HCT116 (cell line): Measurements from ENCODE around the gene CORT. TPM values are rescaled to one million over a fixed set of nuclear protein-coding genes. Genes with fewer than 3 reads are reported as not detected.

ENCODE experiments used
- ATAC-seq: fragments of 200-7000 bp; cut with Tn5 transposase; 2 replicates; pipeline ENCODE4 v1.9.1; 2020; ENCODE audit warnings: mild to moderate bottlenecking, moderate library complexity
- BruUV-seq: library from RNA; stranded (reverse); fragments of 400-500 nt; replicated peaks from 2 replicates; lab custom pipeline; 2021; lab: Mats Ljungman, UMichigan
- CTCF ChIA-PET: fragments of 300-600 bp; sonication (Branson Sonifier 250); formaldehyde crosslinking; loops from one replicate; lab custom pipeline; 2021; ENCODE audit warnings: antibody characterized with exemption; lab: Charles Lee
- POLR2A ChIA-PET: fragments of 300-600, 350-600 bp; sonication (Branson Sonifier 250); formaldehyde crosslinking; loops from one replicate; lab custom pipeline; 2021; ENCODE audit warnings: antibody characterized with exemption; lab: Charles Lee
- RAD21 ChIA-PET, 2 experiments: fragments of 300-600 bp; sonication (Branson Sonifier 250); formaldehyde crosslinking; loops; one replicate each; lab custom pipeline; 2023; ENCODE audit warnings: low total read pairs in 2 of 2; ENCODE audit not compliant: uncharacterized antibody in 2 of 2, unreplicated experiment in 2 of 2, low non-redundant PET in 1 of 2; lab: Charles Lee
- DNase-seq: peaks from one replicate; pipeline ENCODE4 v3.0.0-alpha.2; 2010; ENCODE audit warnings: low read depth, low spot score
- H2AFZ ChIP-seq: fragments of 200-600 bp; shearing (Covaris generic), sonication (generic); 2 replicates; pipeline ENCODE4 v1.6.1; 2017; ENCODE audit warnings: low read depth, mixed run types, mixed read lengths, antibody characterized with exemption, low read length; ENCODE audit not compliant: poor library complexity, severe bottlenecking
- H3K27ac ChIP-seq: 2 replicates; pipeline ENCODE4 v1.5.1; 2012; ENCODE audit warnings: low read depth, low read length
- H3K27me3 ChIP-seq: fragments of 200-600 bp; sonication (generic); 2 replicates; pipeline ENCODE4 v1.6.1; 2016; ENCODE audit warnings: mixed run types, low read length, mixed read lengths; ENCODE audit not compliant: insufficient read depth
- H3K36me3 ChIP-seq, 2 experiments: fragments of 200-500 bp in 1 of 2; fragments of 200-600 bp in 1 of 2; sonication (Bioruptor generic) in 1 of 2; sonication (generic) in 1 of 2; 2 replicates each; pipeline versions ENCODE4 v1.5.1 to v1.6.1; 2014 to 2016; ENCODE audit warnings: low read length in 2 of 2, inconsistent platforms in 1 of 2, mixed read lengths in 1 of 2, mixed run types in 1 of 2; ENCODE audit not compliant: insufficient read depth in 2 of 2, control insufficient read depth in 1 of 2
- H3K4me1 ChIP-seq, 2 experiments: fragments of 200-600 bp in 1 of 2; sonication (generic) in 1 of 2; 2 replicates each; pipeline versions ENCODE4 v1.5.1 to v1.6.1; 2012 to 2017; ENCODE audit warnings: low read length in 2 of 2, inconsistent platforms in 1 of 2, mild to moderate bottlenecking in 1 of 2, mixed read lengths in 1 of 2, mixed run types in 1 of 2, moderate library complexity in 1 of 2; ENCODE audit not compliant: insufficient read depth in 2 of 2, control insufficient read depth in 1 of 2
- H3K4me2 ChIP-seq: fragments of 200-600 bp; sonication (generic); 2 replicates; pipeline ENCODE4 v1.6.1; 2017; ENCODE audit warnings: mixed run types, low read length, mixed read lengths
- H3K4me3 ChIP-seq, 2 experiments: fragments of 200-600 bp in 1 of 2; sonication (generic) in 1 of 2; replicated peaks in 1 of 2; 2 replicates each; pipeline ENCODE4 v1.5.1; 2011 to 2016; ENCODE audit warnings: low read length in 2 of 2, control low read depth in 1 of 2, low read depth in 1 of 2, mild to moderate bottlenecking in 1 of 2, mixed read lengths in 1 of 2, mixed run types in 1 of 2
- H3K79me2 ChIP-seq: fragments of 200-600 bp; sonication (generic); 2 replicates; pipeline ENCODE4 v1.6.1; 2017; ENCODE audit warnings: mild to moderate bottlenecking, mixed run types, low read length, moderate library complexity, mixed read lengths; ENCODE audit not compliant: insufficient read depth
- H3K9ac ChIP-seq: fragments of 200-600 bp; sonication (generic); 2 replicates; pipeline ENCODE4 v1.6.1; 2016; ENCODE audit warnings: low read length, mixed read lengths
- H3K9me2 ChIP-seq: fragments of 200-600 bp; sonication (generic), shearing (Covaris generic); 2 replicates; pipeline ENCODE4 v1.6.1; 2017; ENCODE audit warnings: mixed run types, mild to moderate bottlenecking, moderate library complexity; ENCODE audit not compliant: insufficient read depth
- H3K9me3 ChIP-seq, 2 experiments: fragments of 200-500 bp in 1 of 2; fragments of 200-600 bp in 1 of 2; sonication (Bioruptor generic) in 1 of 2; sonication (generic) in 1 of 2; 2 replicates each; pipeline ENCODE4 v1.6.1; 2014 to 2017; ENCODE audit warnings: low read length in 2 of 2, mixed read lengths in 2 of 2, inconsistent platforms in 1 of 2, low read depth in 1 of 2, mild to moderate bottlenecking in 1 of 2, mixed run types in 1 of 2, moderate library complexity in 1 of 2; ENCODE audit not compliant: control insufficient read depth in 1 of 2, insufficient read depth in 1 of 2
- H4K20me1 ChIP-seq: fragments of 200-600 bp; sonication (generic), shearing (Covaris generic); 2 replicates; pipeline ENCODE4 v1.6.1; 2017; ENCODE audit warnings: mixed run types, mild to moderate bottlenecking, moderate library complexity; ENCODE audit not compliant: insufficient read depth
- CTCF ChIP-seq, 3 experiments: fragments of 200-600 bp in 1 of 3; sonication (generic) in 1 of 3; IDR thresholded peaks in 2 of 3; conservative IDR thresholded peaks in 1 of 3; 2 replicates each; pipeline ENCODE4 v1.5.1; 2012 to 2017; ENCODE audit warnings: low read depth in 2 of 3, low read length in 2 of 3, antibody characterized with exemption in 1 of 3, borderline replicate concordance in 1 of 3, control low read depth in 1 of 3, mild to moderate bottlenecking in 1 of 3, mixed read lengths in 1 of 3, mixed run types in 1 of 3, moderate library complexity in 1 of 3; ENCODE audit not compliant: insufficient read depth in 1 of 3
- EGR1 ChIP-seq: IDR thresholded peaks from 2 replicates; pipeline ENCODE4 v1.6.1; 2012; ENCODE audit warnings: low read depth
- RAD21 ChIP-seq: IDR thresholded peaks from 2 replicates; pipeline ENCODE4 v1.6.1; 2012; ENCODE audit warnings: low read depth, mild to moderate bottlenecking
- intact Hi-C: fragments of 100-400 bp; cut with micrococcal nuclease; formaldehyde crosslinking; loops from 2 replicates; pipeline ENCODE4 v1.10.0; 2022
- total RNA-seq: library from RNA; stranded (reverse); gene quantifications from one replicate; pipeline ENCODE4 v1.2.1, GENCODE V29; 2021; ENCODE audit not compliant: unreplicated experiment
- TF ChIP-seq, protein P1 (sequence below): IDR thresholded peaks from 2 replicates; pipeline ENCODE4 v1.6.1; 2012; ENCODE audit warnings: low read depth

The CORT gene
- total RNA-seq, 1 experiment from 2014 or later = 0.84 TPM

- Histone ChIP-seq H3K27me3 (no peaks in the 10 kb centered on the region), H3K9me3 (no peaks in the 10 kb centered on the region), H3K9me2 (no peaks in the 10 kb centered on the region), H3K4me1 (peaks cover 0 to 8% of the 10 kb centered on the region in 2 experiments; a peak in 3 of 4 replicates), H3K79me2 (peaks cover 96% of the 10 kb centered on the region), H4K20me1 (peaks cover 5% of the 10 kb centered on the region; the same call in 1 of the 2 replicates), H3K27ac (no peak overlapping the region), H3K36me3 (peaks cover 0 to 7% of the 10 kb centered on the region in 2 experiments; a peak in 1 of 4 replicates), H3K4me3 (no peak overlapping the region), H3K4me2 (peak overlapping the region; percentile 27; the same call in 1 of the 2 replicates), H2AFZ (no peak overlapping the region), H3K9ac (no peak overlapping the region)
- no peak for DNase-seq
- ChIA-PET RAD21 (interaction anchor here in 1 of 2 experiments (1.5 kb wide), 1 partner anchor 64 kb away, joined by 5 read pairs; the partner anchor contains the start of gene CENPS), CTCF (interaction anchor here (1.0 to 2.9 kb wide), 11 partner anchors 9 to 604 kb away, joined by 3 to 25 read pairs (median 5); partner anchors contain the start of genes CENPS and EXOSC10), POLR2A (no interaction called here)
- intact Hi-C loops = loop anchor here (1.0 kb wide), 2 partner anchors 65 to 118 kb away; partner anchors contain the start of gene CENPS
- BruUV-seq = no TSS peak
- TF ChIP-seq RAD21 = peak; percentile 90
- TF ChIP-seq EGR1 = no peak
- TF ChIP-seq, protein P1, sequence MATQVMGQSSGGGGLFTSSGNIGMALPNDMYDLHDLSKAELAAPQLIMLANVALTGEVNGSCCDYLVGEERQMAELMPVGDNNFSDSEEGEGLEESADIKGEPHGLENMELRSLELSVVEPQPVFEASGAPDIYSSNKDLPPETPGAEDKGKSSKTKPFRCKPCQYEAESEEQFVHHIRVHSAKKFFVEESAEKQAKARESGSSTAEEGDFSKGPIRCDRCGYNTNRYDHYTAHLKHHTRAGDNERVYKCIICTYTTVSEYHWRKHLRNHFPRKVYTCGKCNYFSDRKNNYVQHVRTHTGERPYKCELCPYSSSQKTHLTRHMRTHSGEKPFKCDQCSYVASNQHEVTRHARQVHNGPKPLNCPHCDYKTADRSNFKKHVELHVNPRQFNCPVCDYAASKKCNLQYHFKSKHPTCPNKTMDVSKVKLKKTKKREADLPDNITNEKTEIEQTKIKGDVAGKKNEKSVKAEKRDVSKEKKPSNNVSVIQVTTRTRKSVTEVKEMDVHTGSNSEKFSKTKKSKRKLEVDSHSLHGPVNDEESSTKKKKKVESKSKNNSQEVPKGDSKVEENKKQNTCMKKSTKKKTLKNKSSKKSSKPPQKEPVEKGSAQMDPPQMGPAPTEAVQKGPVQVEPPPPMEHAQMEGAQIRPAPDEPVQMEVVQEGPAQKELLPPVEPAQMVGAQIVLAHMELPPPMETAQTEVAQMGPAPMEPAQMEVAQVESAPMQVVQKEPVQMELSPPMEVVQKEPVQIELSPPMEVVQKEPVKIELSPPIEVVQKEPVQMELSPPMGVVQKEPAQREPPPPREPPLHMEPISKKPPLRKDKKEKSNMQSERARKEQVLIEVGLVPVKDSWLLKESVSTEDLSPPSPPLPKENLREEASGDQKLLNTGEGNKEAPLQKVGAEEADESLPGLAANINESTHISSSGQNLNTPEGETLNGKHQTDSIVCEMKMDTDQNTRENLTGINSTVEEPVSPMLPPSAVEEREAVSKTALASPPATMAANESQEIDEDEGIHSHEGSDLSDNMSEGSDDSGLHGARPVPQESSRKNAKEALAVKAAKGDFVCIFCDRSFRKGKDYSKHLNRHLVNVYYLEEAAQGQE = no peak
- peak; percentile 86 to 93 (median 93) for TF ChIP-seq CTCF (IDR thresholded peaks at IDR 0.05 in 2 of 3, conservative IDR thresholded peaks at IDR 0.05 in 1 of 3; ENCODE audit: borderline replicate concordance in 1 of 3, insufficient read depth in 1 of 3, low read depth in 2 of 3, low read length in 2 of 3)
- ATAC-seq = peak; percentile 95
Observed at GRCh38 chr1:10494754-10495474, 45.1 kb downstream of the CORT start.
